GM12872 (cell line): Measurements from ENCODE around the gene LCE1B.
A peak's percentile ranks its signal among the peaks of the same experiment; 100 is the strongest.

Experiments
- CTCF ChIP-seq: IDR thresholded peaks from 3 replicates; pipeline ENCODE4 v1.5.1; 2011; ENCODE audit warnings: low read depth, mild to moderate bottlenecking, low read length, moderate library complexity; ENCODE audit not compliant: insufficient read depth

LCE1B gene

GRCh38 chr1:152811671-152812070 is at the start of gene LCE1B:
Gene LCE1B, plus strand, starts transcription at chr1:152811971. Its CDS starts 476 bp downstream, at chr1:152812447.
- no peak for TF ChIP-seq CTCF

- no peak for TF ChIP-seq CTCF
Observed at GRCh38 chr1:152768847-152769533, 42.8 kb upstream of the LCE1B start.

GRCh38 chr1:152770411-152770810 is 41.4 kb upstream of the LCE1B start:
- TF ChIP-seq CTCF = no peak

- TF ChIP-seq CTCF = peak; percentile 24; the same call in 1 of the 3 replicates
Observed at GRCh38 chr1:152774875-152775274, 36.9 kb upstream of the LCE1B start, which contains the start of gene LCE1F. Gene LCE1F, plus strand, starts transcription at chr1:152775140. Its CDS starts 1,232 bp downstream, at chr1:152776372.

GRCh38 chr1:152776361-152776760 is 35.4 kb upstream of the LCE1B start:
- no peak for TF ChIP-seq CTCF

GRCh38 chr1:152777510-152778137 is 34.1 kb upstream of the LCE1B start:
- peak; percentile 79 for TF ChIP-seq CTCF

- TF ChIP-seq CTCF = no peak
Observed at GRCh38 chr1:152783095-152783494, 28.7 kb upstream of the LCE1B start.
